ENCODE measurements around the gene HS3ST3A1. TPM values are rescaled to one million over a fixed set of nuclear protein-coding genes. Genes with fewer than 3 reads are reported as not detected.

Gene HS3ST3A1
- total RNA-seq, 4 donors from 2014 or later = 2.9 to 10.5 (median 5.0) TPM

- Histone ChIP-seq H3K27ac (no peak overlapping the region), H3K27me3 (no peaks in the 10 kb centered on the region), H3K9me3 (no peaks in the 10 kb centered on the region), H3K36me3 (no peaks in the 10 kb centered on the region), H3K4me1 (no peaks in the 10 kb centered on the region), H3K4me3 (no peak overlapping the region)
- 95% methylated on average over 1 of the region's 1 CpG for WGBS
- DNase-seq (ENCODE audit: low spot score in 2 of 2) = no peak
- TF ChIP-seq CTCF (IDR thresholded peaks at IDR 0.05) (no peak), POLR2A (IDR thresholded peaks at IDR 0.05) (no peak), EP300 (IDR thresholded peaks at IDR 0.05) (no peak), POLR2AphosphoS5 (IDR thresholded peaks at IDR 0.05) (no peak)
Measured at GRCh38 chr17:13634021-13634420, 32.3 kb upstream of the HS3ST3A1 start.

- no peak overlapping the region for H3K27ac ChIP-seq
- no peak for TF ChIP-seq EP300 (IDR thresholded peaks at IDR 0.05)
- TF ChIP-seq POLR2A (IDR thresholded peaks at IDR 0.05) = no peak
- no peak for TF ChIP-seq CTCF (IDR thresholded peaks at IDR 0.05)
- TF ChIP-seq POLR2AphosphoS5 (IDR thresholded peaks at IDR 0.05) = no peak
- DNase-seq (ENCODE audit: low spot score in 2 of 2) = no peak
- H3K36me3 ChIP-seq = no peaks in the 10 kb centered on the region
- no peaks in the 10 kb centered on the region for H3K27me3 ChIP-seq
- H3K9me3 ChIP-seq = no peaks in the 10 kb centered on the region
- H3K4me1 ChIP-seq = no peaks in the 10 kb centered on the region
- 34% methylated on average over 2 of the region's 2 CpGs for WGBS
- no peak overlapping the region for H3K4me3 ChIP-seq
Measured at GRCh38 chr17:13631529-13631928, 29.8 kb upstream of the HS3ST3A1 start.

GRCh38 chr17:13626703-13627102 lies 25.0 kb upstream of the HS3ST3A1 start:
- Histone ChIP-seq H3K4me3 (no peak overlapping the region), H3K4me1 (no peaks in the 10 kb centered on the region), H3K27ac (no peak overlapping the region), H3K27me3 (peaks cover 8% of the 10 kb centered on the region), H3K36me3 (no peaks in the 10 kb centered on the region), H3K9me3 (no peaks in the 10 kb centered on the region)
- TF ChIP-seq POLR2AphosphoS5 (IDR thresholded peaks at IDR 0.05) = no peak
- TF ChIP-seq POLR2A (IDR thresholded peaks at IDR 0.05) = no peak
- no peak for TF ChIP-seq CTCF (IDR thresholded peaks at IDR 0.05)
- TF ChIP-seq EP300 (IDR thresholded peaks at IDR 0.05) = no peak
- no peak for DNase-seq (ENCODE audit: low spot score in 2 of 2)
- whole genome bisulfite sequencing = 93% methylated on average over 1 of the region's 1 CpG

GRCh38 chr17:13619462-13619861 lies 17.7 kb upstream of the HS3ST3A1 start:
- Histone ChIP-seq H3K27ac (no peak overlapping the region), H3K9me3 (no peaks in the 10 kb centered on the region), H3K4me1 (no peaks in the 10 kb centered on the region), H3K27me3 (no peaks in the 10 kb centered on the region), H3K4me3 (no peak overlapping the region), H3K36me3 (no peaks in the 10 kb centered on the region)
- DNase-seq (ENCODE audit: low spot score in 2 of 2) = no peak
- TF ChIP-seq POLR2AphosphoS5 (IDR thresholded peaks at IDR 0.05) = no peak
- no peak for TF ChIP-seq CTCF (IDR thresholded peaks at IDR 0.05)
- TF ChIP-seq POLR2A (IDR thresholded peaks at IDR 0.05) = no peak
- TF ChIP-seq EP300 (IDR thresholded peaks at IDR 0.05) = no peak
- WGBS = 80% methylated on average over 4 of the region's 4 CpGs

GRCh38 chr17:13616031-13616430 lies 14.3 kb upstream of the HS3ST3A1 start:
- DNase-seq (ENCODE audit: low spot score in 2 of 2) = no peak
- no peaks in the 10 kb centered on the region for H3K36me3 ChIP-seq
- H3K4me3 ChIP-seq = no peak overlapping the region
- TF ChIP-seq EP300 (IDR thresholded peaks at IDR 0.05) (no peak), POLR2AphosphoS5 (IDR thresholded peaks at IDR 0.05) (no peak), POLR2A (IDR thresholded peaks at IDR 0.05) (no peak), CTCF (IDR thresholded peaks at IDR 0.05) (no peak)
- H3K27ac ChIP-seq = no peak overlapping the region
- no peaks in the 10 kb centered on the region for H3K27me3 ChIP-seq
- H3K4me1 ChIP-seq = no peaks in the 10 kb centered on the region
- 94% methylated on average over 5 of the region's 5 CpGs for WGBS
- no peaks in the 10 kb centered on the region for H3K9me3 ChIP-seq

Measured in suprapubic skin (tissue), 4 donors.